GM12878 (cell line): ENCODE measurements around the gene SIM1. TPM values are rescaled to one million over a fixed set of nuclear protein-coding genes. Genes with fewer than 3 reads are reported as not detected.

Experiments used
- ATAC-seq: fragments of 200-7000 bp; cut with Tn5 transposase; 3 replicates; pipeline ENCODE4 v1.9.1; 2020; ENCODE audit warnings: mild to moderate bottlenecking, moderate library complexity
- BruUV-seq: library from RNA; stranded (reverse); fragments of 400-500 nt; replicated peaks from 2 replicates; lab custom pipeline; 2021; lab: Mats Ljungman, UMichigan
- CTCF ChIA-PET: fragments of 300-600 bp; sonication (Branson Sonifier 250); formaldehyde crosslinking; extraction: SDS; loops from one replicate; lab custom pipeline; 2021; ENCODE audit warnings: inconsistent platforms; lab: Yijun Ruan, JAX
- POLR2A ChIA-PET: fragments of 350-600 bp; formaldehyde crosslinking; extraction: SDS; loops from one replicate; lab custom pipeline; 2021; ENCODE audit warnings: inconsistent platforms; lab: Charles Lee
- RAD21 ChIA-PET: fragments of 300-600 bp; sonication (Branson Sonifier 250); formaldehyde crosslinking; loops from one replicate; lab custom pipeline; 2023; ENCODE audit warnings: antibody characterized with exemption; ENCODE audit not compliant: unreplicated experiment; lab: Charles Lee
- SMC1A ChIA-PET: fragments of 300-600 bp; sonication (Branson Sonifier 250); formaldehyde crosslinking; loops from one replicate; lab custom pipeline; 2023; ENCODE audit not compliant: unreplicated experiment, uncharacterized antibody; lab: Charles Lee
- DNase-seq: peaks from one replicate; pipeline ENCODE4 v3.0.0-alpha.2; 2011; ENCODE audit warnings: low read depth, low spot score
- FAIRE-seq: peaks from 3 replicates; lab custom pipeline; 2011; peaks lifted over from hg19 to GRCh38; lab: Jason Lieb, UNC
- H2AFZ ChIP-seq: 2 replicates; pipeline ENCODE4 v1.6.0; 2011; ENCODE audit warnings: low read depth, low read length, control low read depth; ENCODE audit not compliant: control insufficient read depth
- H3K27ac ChIP-seq: 2 replicates; pipeline ENCODE4 v1.5.1; 2011; ENCODE audit warnings: control low read depth; ENCODE audit not compliant: control insufficient read depth, insufficient read depth
- H3K27me3 ChIP-seq, 2 experiments: replicated peaks in 1 of 2; 2 replicates each; pipeline versions ENCODE4 v1.6.0 to v1.6.1; 2011; ENCODE audit warnings: low read length in 1 of 2; ENCODE audit not compliant: control insufficient read depth in 2 of 2, insufficient read depth in 2 of 2
- H3K36me3 ChIP-seq, 2 experiments: 2 replicates each; pipeline ENCODE4 v1.5.1; 2011; ENCODE audit warnings: low read length in 1 of 2; ENCODE audit not compliant: control insufficient read depth in 2 of 2, insufficient read depth in 2 of 2
- H3K4me1 ChIP-seq: 2 replicates; pipeline ENCODE4 v1.6.1; 2011; ENCODE audit warnings: mild to moderate bottlenecking, low read length, moderate library complexity, mixed read lengths; ENCODE audit not compliant: control insufficient read depth, insufficient read depth
- H3K4me2 ChIP-seq: 2 replicates; pipeline ENCODE4 v1.6.0; 2011; ENCODE audit warnings: control low read depth; ENCODE audit not compliant: control insufficient read depth, insufficient read depth
- H3K4me3 ChIP-seq: fragments of 200-600 bp; sonication (generic); 2 replicates; pipeline ENCODE4 v1.5.1; 2016
- H3K79me2 ChIP-seq: 2 replicates; pipeline ENCODE4 v1.6.0; 2011; ENCODE audit warnings: low read length; ENCODE audit not compliant: control insufficient read depth, insufficient read depth
- H3K9ac ChIP-seq: 2 replicates; pipeline ENCODE4 v1.8.0; 2011; ENCODE audit warnings: low read length, control low read depth, mixed read lengths; ENCODE audit not compliant: control insufficient read depth, insufficient read depth
- H3K9me3 ChIP-seq: replicated peaks from 3 replicates; pipeline ENCODE4 v1.5.1; 2011; ENCODE audit warnings: mild to moderate bottlenecking, low read length; ENCODE audit not compliant: control insufficient read depth, insufficient read depth
- H4K20me1 ChIP-seq: 2 replicates; pipeline ENCODE4 v1.6.0; 2011; ENCODE audit not compliant: control insufficient read depth, insufficient read depth
- BHLHE40 ChIP-seq, 2 experiments: fragments of 450-650 bp in 1 of 2; IDR thresholded peaks; 2 replicates each; pipeline ENCODE4 v1.6.1; 2011 to 2017; ENCODE audit warnings: low read depth in 2 of 2, borderline replicate concordance in 1 of 2, improper control_type of control experiment in 1 of 2, low read length in 1 of 2, mild to moderate bottlenecking in 1 of 2
- CEBPB ChIP-seq, 2 experiments: fragments of 150-350 bp in 1 of 2; IDR thresholded peaks; 2 replicates each; pipeline ENCODE4 v1.6.1; 2012 to 2014; ENCODE audit warnings: low read depth in 2 of 2, low read length in 2 of 2, borderline replicate concordance in 1 of 2, inconsistent platforms in 1 of 2
- CHD1 ChIP-seq: IDR thresholded peaks from 2 replicates; pipeline ENCODE4 v1.6.1; 2012; ENCODE audit warnings: low read depth, low read length, improper control_type of control experiment
- CTCF ChIP-seq, 3 experiments: IDR thresholded peaks in 2 of 3; conservative IDR thresholded peaks in 1 of 3; 2 replicates each; pipeline ENCODE4 v1.5.1; 2011; ENCODE audit warnings: low read depth in 3 of 3, low read length in 3 of 3, mild to moderate bottlenecking in 3 of 3, control low read depth in 2 of 3, moderate library complexity in 2 of 3, inconsistent platforms in 1 of 3, mixed read lengths in 1 of 3; ENCODE audit not compliant: control insufficient read depth in 2 of 3, insufficient read depth in 1 of 3; ENCODE audit errors: extremely low read depth in 1 of 3
- EP300 ChIP-seq, 2 experiments: fragments of 150-350 bp in 1 of 2; IDR thresholded peaks; 2 replicates each; pipeline ENCODE4 v1.6.1; 2011 to 2012; ENCODE audit warnings: low read depth in 2 of 2, low read length in 2 of 2, borderline replicate concordance in 1 of 2, improper control_type of control experiment in 1 of 2, inconsistent platforms in 1 of 2; ENCODE audit not compliant: control insufficient read depth in 1 of 2
- HDAC2 ChIP-seq: fragments of 200-600 bp; sonication (generic); IDR thresholded peaks from 2 replicates; pipeline ENCODE4 v1.6.1; 2017
- MEF2B ChIP-seq: fragments of 450-650 bp; IDR thresholded peaks from 2 replicates; pipeline ENCODE4 v1.6.1; 2018; ENCODE audit warnings: mild to moderate bottlenecking, moderate library complexity; ENCODE audit not compliant: partially characterized antibody, poor library complexity, severe bottlenecking
- NKRF ChIP-seq: fragments of 450-650 bp; conservative IDR thresholded peaks from 2 replicates; pipeline ENCODE4 v1.6.1; 2017; ENCODE audit warnings: mild to moderate bottlenecking, moderate library complexity
- POLR2AphosphoS5 ChIP-seq: IDR thresholded peaks from 2 replicates; pipeline ENCODE4 v1.6.1; 2011; ENCODE audit warnings: mild to moderate bottlenecking, low read length, inconsistent platforms
- STAT3 ChIP-seq: IDR thresholded peaks from 2 replicates; pipeline ENCODE4 v1.6.1; 2011; ENCODE audit warnings: low read depth, low read length, improper control_type of control experiment
- TCF3 ChIP-seq: IDR thresholded peaks from 2 replicates; pipeline ENCODE4 v1.6.1; 2012; ENCODE audit warnings: low read depth, mild to moderate bottlenecking, low read length, borderline replicate concordance; ENCODE audit not compliant: insufficient read depth
- USF1 ChIP-seq: IDR thresholded peaks from 2 replicates; pipeline ENCODE4 v1.6.1; 2011; ENCODE audit warnings: borderline replicate concordance, low read depth, mild to moderate bottlenecking, moderate library complexity, mixed read lengths, low read length; ENCODE audit not compliant: insufficient read depth; ENCODE audit errors: extremely low read length
- YBX1 ChIP-seq: fragments of 450-650 bp; IDR thresholded peaks from 2 replicates; pipeline ENCODE4 v1.6.1; 2016; ENCODE audit warnings: antibody characterized with exemption
- ZNF207 ChIP-seq: fragments of 450-650 bp; IDR thresholded peaks from 2 replicates; pipeline ENCODE4 v1.6.1; 2014; ENCODE audit warnings: antibody characterized with exemption, mild to moderate bottlenecking, borderline replicate concordance
- ZNF217 ChIP-seq: fragments of 450-650 bp; IDR thresholded peaks from 2 replicates; pipeline ENCODE4 v1.6.1; 2017; ENCODE audit warnings: antibody characterized with exemption, mild to moderate bottlenecking
- ZNF24 ChIP-seq: fragments of 450-650 bp; IDR thresholded peaks from 2 replicates; pipeline ENCODE4 v1.6.1; 2017; ENCODE audit warnings: antibody characterized with exemption, mild to moderate bottlenecking
- WGBS: methylation state at CpG from one replicate; pipeline ENCODE4 v1.1.6; 2016; ENCODE audit warnings: low lambda C conversion rate; ENCODE audit not compliant: insufficient replicate concordance, insufficient coverage; ENCODE audit errors: missing lambda C conversion rate; 5-methylcytosine and 5-hydroxymethylcytosine counted together
- in situ Hi-C: fragments of 300-500 bp; cut with MboI; formaldehyde crosslinking; loops from 9 replicates; pipeline ENCODE4 v1.14.3; 2018; ENCODE audit warnings: mixed read lengths
- intact Hi-C: fragments of 100-400 bp; cut with micrococcal nuclease; formaldehyde crosslinking; loops from one replicate; pipeline ENCODE4 v1.14.2; 2022; ENCODE audit not compliant: unreplicated experiment
- polyA plus RNA-seq, 11 experiments: library from polyadenylated mRNA; depleted of rRNA in 4 of 11; unstranded in 6 of 11; stranded (reverse) in 5 of 11; fragments of >200 nt; fragmentation: Nextera tagmentation in 4 of 11; fragmentation: Illumina TruSeq in 1 of 11; extraction: Ambion mirVana in 4 of 11; extraction: Trizol in 1 of 11; gene quantifications; 1 replicate in 1 of 11; 2 replicates in 10 of 11; pipeline versions ENCODE4 v1.2.1 to v1.2.3, GENCODE V29; 2011 to 2016; ENCODE audit warnings: inconsistent platforms in 2 of 11, missing spikeins in 2 of 11, low read depth in 1 of 11
- total RNA-seq, 4 experiments: library from RNA; depleted of rRNA in 3 of 4; stranded (reverse); fragments of >200 nt in 3 of 4; fragmentation: Illumina TruSeq in 1 of 4; extraction: Trizol in 1 of 4; gene quantifications; 2 replicates each; pipeline versions ENCODE4 v1.2.1 to v1.2.3, GENCODE V29; 2013 to 2021

The SIM1 gene
- total and polyA plus RNA-seq, 10 of the 15 experiments (the other 5 are each of a cell fraction or from before 2014, with no cell fraction given): not detected

- TF ChIP-seq BHLHE40 (IDR thresholded peaks at IDR 0.05; ENCODE audit: borderline replicate concordance in 1 of 2, low read depth in 2 of 2, low read length in 1 of 2) (no peak), NKRF (no peak)
These were observed 37.3 kb downstream of the SIM1 start (continued) for GRCh38 chr6:100427452-100427851.

GRCh38 chr6:100426744-100427338 is 37.9 kb downstream of the SIM1 start:
- no peak overlapping the region for H3K9ac ChIP-seq
- no peaks in the 10 kb centered on the region for H3K9me3 ChIP-seq
- in situ Hi-C loops (no loop called here), intact Hi-C loops (no loop called here)
- no peaks in the 10 kb centered on the region for H4K20me1 ChIP-seq
- ATAC-seq: no peak
- SMC1A ChIA-PET: no interaction called here
- H3K36me3 ChIP-seq: no peaks in the 10 kb centered on the region
- FAIRE-seq: no peak
- H2AFZ ChIP-seq: no peak overlapping the region
- no peaks in the 10 kb centered on the region for H3K79me2 ChIP-seq
- 42% methylated on average over 10 of the region's 10 CpGs for WGBS
- H3K27ac ChIP-seq: no peak overlapping the region
- CTCF ChIA-PET: interaction anchor here (1.4 kb wide), 1 partner anchor 34 kb away, joined by 4 read pairs; no protein-coding TSS in a partner anchor
- POLR2A ChIA-PET: no interaction called here
- no peak for DNase-seq
- H3K4me3 ChIP-seq: no peak overlapping the region
- no peak overlapping the region for H3K4me2 ChIP-seq
- H3K27me3 ChIP-seq: no peaks in the 10 kb centered on the region
- RAD21 ChIA-PET: no interaction called here
- no TSS peak for BruUV-seq
- no peaks in the 10 kb centered on the region for H3K4me1 ChIP-seq
- no peak for TF ChIP-seq ZNF24
- no peak for TF ChIP-seq ZNF217
- TF ChIP-seq CEBPB (IDR thresholded peaks at IDR 0.05; ENCODE audit: borderline replicate concordance in 1 of 2, low read depth in 2 of 2, low read length in 2 of 2): no peak
- TF ChIP-seq MEF2B: no peak
- TF ChIP-seq STAT3: no peak
- TF ChIP-seq CTCF (IDR thresholded peaks at IDR 0.05 in 2 of 3, conservative IDR thresholded peaks at IDR 0.05 in 1 of 3; ENCODE audit: control insufficient read depth in 2 of 3, extremely low read depth in 1 of 3, insufficient read depth in 1 of 3, low read depth in 3 of 3, low read length in 3 of 3): no peak
- TF ChIP-seq USF1: no peak
- TF ChIP-seq POLR2AphosphoS5: no peak
- TF ChIP-seq HDAC2: no peak
- no peak for TF ChIP-seq ZNF207
- TF ChIP-seq YBX1: no peak
- TF ChIP-seq CHD1: no peak
- no peak for TF ChIP-seq TCF3
- TF ChIP-seq EP300 (IDR thresholded peaks at IDR 0.05; ENCODE audit: borderline replicate concordance in 1 of 2, control insufficient read depth in 1 of 2, low read depth in 2 of 2, low read length in 2 of 2): no peak
